Measurements from ENCODE around the gene ATP1A2. TPM values are rescaled to one million over a fixed set of nuclear protein-coding genes. Genes with fewer than 3 reads are reported as not detected.

The ATP1A2 gene
- total RNA-seq, 1 experiment from 2014 or later, result not detected

- no peak for DNase-seq (ENCODE audit: low read depth, low spot score)
- in situ Hi-C loops (cut with HindIII; ENCODE audit: low pct_unique_long_range_greater_than_20kb, low sequenced_read_pairs), result no loop called here
These were observed 39.2 kb downstream of the ATP1A2 start for GRCh38 chr1:160154790-160155189.

- DNase-seq (ENCODE audit: low read depth, low spot score), result no peak
- in situ Hi-C loops (cut with HindIII; ENCODE audit: low pct_unique_long_range_greater_than_20kb, low sequenced_read_pairs), result no loop called here
These were observed 40.8 kb downstream of the ATP1A2 start for GRCh38 chr1:160156361-160156760.

GRCh38 chr1:160157174-160157573, 41.6 kb downstream of the ATP1A2 start:
- in situ Hi-C loops (cut with HindIII; ENCODE audit: low pct_unique_long_range_greater_than_20kb, low sequenced_read_pairs), result no loop called here
- no peak for DNase-seq (ENCODE audit: low read depth, low spot score)

- in situ Hi-C loops (cut with HindIII; ENCODE audit: low pct_unique_long_range_greater_than_20kb, low sequenced_read_pairs), result no loop called here
- DNase-seq (ENCODE audit: low read depth, low spot score), result no peak
These were observed 42.5 kb downstream of the ATP1A2 start for GRCh38 chr1:160158031-160158430.

- no peak for DNase-seq (ENCODE audit: low read depth, low spot score)
- in situ Hi-C loops (cut with HindIII; ENCODE audit: low pct_unique_long_range_greater_than_20kb, low sequenced_read_pairs), result no loop called here
These were observed 43.0 kb downstream of the ATP1A2 start for GRCh38 chr1:160158534-160158933.

- no peak for DNase-seq (ENCODE audit: low read depth, low spot score)
- in situ Hi-C loops (cut with HindIII; ENCODE audit: low pct_unique_long_range_greater_than_20kb, low sequenced_read_pairs), result no loop called here
These were observed 44.3 kb downstream of the ATP1A2 start for GRCh38 chr1:160159846-160160245.

GRCh38 chr1:160161965-160162705, 46.6 kb downstream of the ATP1A2 start:
- DNase-seq (ENCODE audit: low read depth, low spot score), result peak; percentile 68
- in situ Hi-C loops (cut with HindIII; ENCODE audit: low pct_unique_long_range_greater_than_20kb, low sequenced_read_pairs), result no loop called here

GRCh38 chr1:160162931-160163330, 47.4 kb downstream of the ATP1A2 start:
- no peak for DNase-seq (ENCODE audit: low read depth, low spot score)
- in situ Hi-C loops (cut with HindIII; ENCODE audit: low pct_unique_long_range_greater_than_20kb, low sequenced_read_pairs), result no loop called here

- in situ Hi-C loops (cut with HindIII; ENCODE audit: low pct_unique_long_range_greater_than_20kb, low sequenced_read_pairs), result no loop called here
- peak; percentile 52 for DNase-seq (ENCODE audit: low read depth, low spot score)
These were observed 48.1 kb downstream of the ATP1A2 start for GRCh38 chr1:160163615-160164014.

- DNase-seq (ENCODE audit: low read depth, low spot score), result no peak
- in situ Hi-C loops (cut with HindIII; ENCODE audit: low pct_unique_long_range_greater_than_20kb, low sequenced_read_pairs), result no loop called here
These were observed 48.6 kb downstream of the ATP1A2 start for GRCh38 chr1:160164121-160164520.

- no peak for DNase-seq (ENCODE audit: low read depth, low spot score)
- in situ Hi-C loops (cut with HindIII; ENCODE audit: low pct_unique_long_range_greater_than_20kb, low sequenced_read_pairs), result no loop called here
These were observed 50.8 kb downstream of the ATP1A2 start for GRCh38 chr1:160166166-160166868.

GRCh38 chr1:160167056-160167455, 51.5 kb downstream of the ATP1A2 start:
- DNase-seq (ENCODE audit: low read depth, low spot score), result no peak
- in situ Hi-C loops (cut with HindIII; ENCODE audit: low pct_unique_long_range_greater_than_20kb, low sequenced_read_pairs), result no loop called here

GRCh38 chr1:160167580-160167979, 52.0 kb downstream of the ATP1A2 start:
- in situ Hi-C loops (cut with HindIII; ENCODE audit: low pct_unique_long_range_greater_than_20kb, low sequenced_read_pairs), result no loop called here
- DNase-seq (ENCODE audit: low read depth, low spot score), result peak; percentile 26

GRCh38 chr1:160168016-160168415, 52.5 kb downstream of the ATP1A2 start:
- DNase-seq (ENCODE audit: low read depth, low spot score), result no peak
- in situ Hi-C loops (cut with HindIII; ENCODE audit: low pct_unique_long_range_greater_than_20kb, low sequenced_read_pairs), result no loop called here

GRCh38 chr1:160168609-160169369, 53.2 kb downstream of the ATP1A2 start:
- in situ Hi-C loops (cut with HindIII; ENCODE audit: low pct_unique_long_range_greater_than_20kb, low sequenced_read_pairs), result no loop called here
- DNase-seq (ENCODE audit: low read depth, low spot score), result peak; percentile 65

GRCh38 chr1:160169553-160170399, 54.2 kb downstream of the ATP1A2 start:
- peak; percentile 93 for DNase-seq (ENCODE audit: low read depth, low spot score)
- in situ Hi-C loops (cut with HindIII; ENCODE audit: low pct_unique_long_range_greater_than_20kb, low sequenced_read_pairs), result no loop called here

- DNase-seq (ENCODE audit: low read depth, low spot score), result no peak
- in situ Hi-C loops (cut with HindIII; ENCODE audit: low pct_unique_long_range_greater_than_20kb, low sequenced_read_pairs), result no loop called here
These were observed 55.8 kb downstream of the ATP1A2 start for GRCh38 chr1:160171354-160171753.

GRCh38 chr1:160171980-160172379, 56.4 kb downstream of the ATP1A2 start:
- in situ Hi-C loops (cut with HindIII; ENCODE audit: low pct_unique_long_range_greater_than_20kb, low sequenced_read_pairs), result no loop called here
- DNase-seq (ENCODE audit: low read depth, low spot score), result no peak

Measured in SK-MEL-5 (cell line).